Esophagus muscularis mucosa (tissue), 4 donors: ENCODE results near the gene TPO.

ENCODE experiments used
- CTCF ChIP-seq, 3 experiments: fragments of 200-600 bp in 2 of 3; fragments of 450-650 bp in 1 of 3; sonication (generic) in 2 of 3; IDR thresholded peaks; one replicate each; pipeline ENCODE4 v1.5.1; 2017 to 2019; ENCODE audit warnings: antibody characterized with exemption in 3 of 3, mild to moderate bottlenecking in 2 of 3, moderate library complexity in 1 of 3
- EP300 ChIP-seq: sonication (generic); formaldehyde crosslinking; IDR thresholded peaks from one replicate; pipeline ENCODE4 v1.6.1; 2017; ENCODE audit warnings: antibody characterized with exemption
- POLR2A ChIP-seq: fragments of 450-650 bp; IDR thresholded peaks from one replicate; pipeline ENCODE4 v1.6.1; 2017; ENCODE audit warnings: antibody characterized with exemption, moderate library complexity, mild to moderate bottlenecking, low read depth
- POLR2AphosphoS5 ChIP-seq, 2 donors: sonication (generic); formaldehyde crosslinking; IDR thresholded peaks; one replicate each; pipeline ENCODE4 v1.6.1; 2017; ENCODE audit warnings: antibody characterized with exemption in 2 of 2

- no peak for TF ChIP-seq CTCF (IDR thresholded peaks at IDR 0.05)
- no peak for TF ChIP-seq POLR2AphosphoS5 (IDR thresholded peaks at IDR 0.05)
- no peak for TF ChIP-seq EP300
- no peak for TF ChIP-seq POLR2A
Measured at GRCh38 chr2:1561259-1561658, 148.0 kb downstream of the TPO start.
